Skin of body (tissue), 2 donors: ENCODE results near the gene IFI27. TPM values are rescaled to one million over a fixed set of nuclear protein-coding genes. Genes with fewer than 3 reads are reported as not detected.
A peak's percentile ranks its signal among the peaks of the same experiment; 100 is the strongest.
"Not testable (repeated sequence)": the region's sequence is repeated elsewhere in the genome, so short reads cannot be mapped to it uniquely, and the experiment has no call there.

Experiments used
- DNase-seq: peaks from one replicate; lab custom pipeline; 2025; lab: John Stamatoyannopoulos, UW
- total RNA-seq: library from RNA; depleted of rRNA; stranded (reverse); fragments of >200 nt; gene quantifications from one replicate; pipeline ENCODE4 v1.2.3, GENCODE V29; 2014

IFI27 gene
- 18.3 TPM for total RNA-seq

- DNase-seq, result no peak
Measured at GRCh38 chr14:94110552-94111181, at the start of gene IFI27. IFI27 (plus strand) TSS chr14:94110736.

DNA sequence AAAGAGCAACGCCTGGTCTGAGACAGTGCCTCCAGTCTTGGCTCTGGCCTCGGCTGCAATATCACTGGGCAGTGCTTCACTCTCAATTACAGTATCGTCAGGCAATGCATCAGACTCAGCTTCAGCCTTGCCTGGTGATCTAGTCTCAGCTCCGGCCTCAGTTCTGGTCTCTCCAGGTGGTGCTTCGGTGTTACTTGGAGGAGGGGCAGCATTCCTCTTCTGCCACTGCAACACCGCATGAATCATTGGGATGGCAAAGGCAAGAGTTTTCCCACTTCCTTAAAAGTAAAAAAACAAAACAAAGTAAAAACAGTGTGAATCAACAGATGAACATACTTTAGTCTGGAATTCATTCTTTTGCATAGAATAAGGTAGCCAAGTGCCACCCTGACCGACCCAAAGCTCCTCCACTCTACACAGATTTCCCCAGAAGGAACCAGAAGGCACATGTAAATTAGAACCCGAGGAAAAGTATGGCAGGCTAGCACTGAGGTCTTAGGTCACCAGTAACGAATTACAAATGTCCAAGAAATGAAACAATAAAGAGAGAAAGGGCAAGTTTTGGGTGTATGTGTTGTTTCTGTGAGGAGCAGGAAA lies 48.1 kb upstream of the IFI27 start:
- DNase-seq, result no peak

DNA sequence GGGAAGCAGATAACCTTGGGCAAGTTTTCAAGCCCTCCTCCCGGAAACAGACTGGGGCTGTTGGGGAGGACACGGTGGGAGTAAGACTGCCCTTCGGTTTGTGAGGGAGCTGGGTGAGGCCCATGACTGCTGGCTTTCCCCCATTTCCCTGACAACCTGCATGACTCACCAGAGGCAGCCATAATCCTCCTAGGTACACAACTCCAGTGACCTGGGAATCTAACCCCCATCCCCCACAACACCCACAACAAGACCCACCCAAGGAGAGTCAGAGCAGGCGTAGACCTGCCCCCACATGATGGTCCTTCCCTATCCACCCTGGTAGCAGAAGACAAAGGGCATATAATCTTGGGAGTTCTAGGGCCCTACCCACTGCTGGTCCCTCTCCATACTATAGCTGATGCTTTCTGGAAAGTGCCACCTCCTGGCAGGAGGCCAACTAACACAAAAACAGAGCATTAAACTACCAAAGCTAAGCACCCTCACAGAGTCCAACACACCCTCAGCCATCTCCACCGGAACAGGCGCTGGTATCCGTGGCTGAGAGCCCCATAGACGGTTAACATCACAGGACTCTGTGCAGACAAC lies 44.4 kb upstream of the IFI27 start:
- no peak for DNase-seq

- DNase-seq, result not testable (repeated sequence)
Measured at GRCh38 chr14:94072076-94072475, 38.5 kb upstream of the IFI27 start.

DNA sequence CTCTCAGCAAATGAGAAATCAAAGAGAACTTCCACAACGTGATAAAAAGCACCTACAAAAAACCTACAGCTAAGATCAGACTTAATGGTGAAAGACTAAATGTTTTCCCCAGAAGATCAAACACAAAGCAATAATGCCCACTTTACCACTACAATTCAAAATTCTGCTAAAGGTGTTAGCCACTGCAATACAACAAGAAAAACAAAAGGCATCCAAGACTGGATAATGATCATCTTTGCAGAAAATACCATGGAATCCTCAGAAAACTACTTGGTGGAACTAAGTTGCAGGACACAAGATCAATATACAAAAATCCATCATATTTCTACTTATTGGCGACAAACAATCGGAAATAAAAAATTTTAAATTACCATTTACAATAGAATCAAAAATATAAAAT lies 36.0 kb upstream of the IFI27 start:
- DNase-seq, result no peak

DNA sequence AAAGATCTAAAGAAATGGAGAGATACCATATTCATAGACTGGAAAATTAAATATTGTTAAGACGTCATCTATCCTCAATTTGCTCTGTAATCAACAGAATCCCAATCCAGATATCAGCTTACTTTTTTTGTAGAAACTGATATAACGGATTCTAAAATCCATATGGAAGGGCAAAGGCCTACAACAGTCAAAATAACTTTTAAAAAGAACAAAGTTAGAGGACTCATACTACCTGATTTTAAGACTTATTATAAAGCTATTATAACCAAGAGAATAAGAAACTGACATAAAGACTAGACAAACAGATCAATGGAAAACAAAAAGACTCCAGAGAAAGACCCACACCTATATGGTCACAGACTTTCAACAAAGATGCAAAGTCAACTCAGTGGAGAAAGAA lies 35.5 kb upstream of the IFI27 start:
- no peak for DNase-seq

DNA sequence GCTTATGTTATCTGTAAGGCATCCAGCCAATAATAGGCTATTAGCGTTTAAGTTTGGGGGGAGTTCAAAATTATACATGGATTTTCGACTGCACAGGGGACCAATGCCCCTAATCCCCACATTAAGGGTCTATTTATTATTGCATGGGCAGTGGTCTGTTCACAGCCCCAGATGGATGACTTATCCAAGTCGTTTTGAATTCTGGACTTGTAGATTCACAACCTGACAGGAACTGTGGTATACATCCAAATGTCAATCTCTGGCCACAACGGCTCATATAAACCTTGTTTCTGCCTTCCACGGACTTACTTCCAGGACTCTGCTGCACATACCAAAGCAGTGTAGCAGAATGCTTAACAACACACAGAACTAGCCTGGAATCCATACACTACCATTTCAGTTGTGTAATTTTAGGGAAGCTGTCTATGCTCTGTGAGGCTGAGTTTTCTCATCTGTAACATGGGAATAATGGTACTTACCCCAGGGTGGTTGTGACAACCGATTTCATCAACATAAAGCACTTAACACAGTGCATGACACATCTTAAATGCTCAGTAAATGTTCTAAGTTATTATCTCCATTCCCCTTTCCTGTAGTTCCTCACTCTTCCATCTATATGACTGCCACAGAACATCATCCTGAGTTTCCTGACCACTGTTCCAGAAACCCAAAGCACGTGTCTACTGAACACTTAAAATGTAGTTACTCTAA lies 33.3 kb upstream of the IFI27 start:
- no peak for DNase-seq

GRCh38 chr14:94077823-94078222 lies 32.7 kb upstream of the IFI27 start:
- no peak for DNase-seq

GRCh38 chr14:94079891-94080620 lies 30.5 kb upstream of the IFI27 start:
- DNase-seq, result peak; percentile 22

DNA sequence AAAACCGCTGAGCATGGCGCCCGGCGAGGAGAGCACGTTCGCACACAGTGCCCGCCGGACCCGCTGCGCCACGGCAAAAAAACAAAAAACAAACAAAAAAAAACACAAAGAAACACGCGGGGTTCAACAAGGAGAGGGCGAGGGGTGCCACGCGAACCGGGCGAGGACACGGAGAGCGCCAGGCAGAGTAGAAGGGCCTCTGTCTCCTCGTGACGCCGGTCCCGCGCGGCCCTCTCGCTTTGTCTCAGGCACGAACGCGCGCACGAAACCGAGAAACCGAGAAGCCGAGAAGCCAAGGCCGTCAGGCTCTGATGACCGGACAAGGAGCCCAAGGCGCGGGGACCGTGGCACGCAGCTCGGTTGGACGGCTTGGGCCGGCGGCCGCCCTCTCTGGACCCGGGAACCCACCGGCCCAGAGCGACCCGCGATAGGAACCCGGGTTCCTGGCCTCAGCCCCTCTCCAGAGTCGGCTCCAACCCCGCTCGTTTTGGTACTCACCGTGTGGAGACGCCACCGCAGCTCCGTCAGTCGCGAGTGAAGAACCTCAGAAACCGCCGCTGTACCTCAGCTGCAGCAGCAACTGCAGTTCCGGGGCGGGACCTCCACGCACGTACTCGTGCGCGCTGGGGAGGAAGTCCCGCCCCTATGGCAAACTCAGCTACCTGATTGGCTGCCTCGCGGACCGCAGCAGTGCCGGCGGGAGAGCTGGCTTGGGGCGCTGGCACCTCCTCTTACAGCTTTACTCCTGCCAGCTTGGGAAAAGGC lies 29.7 kb upstream of the IFI27 start, which contains the start of the genes DDX24 and IFI27L1:
DDX24 (minus strand) TSS at position 582 of the 765 bp plus-strand sequence. CDS start 1,460 bp downstream, outside the sequence.
IFI27L1 (plus strand) TSS at position 690 of the 765 bp plus-strand sequence. CDS start 15,628 bp downstream, outside the sequence.
- peak; percentile 91 for DNase-seq

DNA sequence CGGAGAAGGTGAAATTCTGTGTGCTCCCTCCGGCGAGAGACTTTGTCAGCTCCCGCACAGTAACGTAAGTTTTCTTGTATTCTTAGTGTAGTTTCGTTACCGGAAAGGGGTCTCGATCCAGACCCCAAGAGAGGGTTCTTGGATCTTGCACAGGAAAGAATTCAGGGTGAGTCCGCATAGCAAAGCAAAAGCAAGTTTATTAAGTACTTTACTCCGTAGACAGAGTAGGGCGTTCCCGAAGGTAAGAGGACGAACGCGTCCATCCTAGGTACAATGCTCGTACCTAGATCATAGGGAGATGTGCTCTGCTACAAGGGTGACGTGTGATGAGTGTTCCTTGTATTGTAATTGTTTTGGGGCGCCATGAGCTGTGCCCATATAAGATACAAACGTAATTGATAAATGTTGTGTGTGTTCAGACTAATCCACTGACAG lies 29.1 kb upstream of the IFI27 start:
- DNase-seq, result no peak

DNA sequence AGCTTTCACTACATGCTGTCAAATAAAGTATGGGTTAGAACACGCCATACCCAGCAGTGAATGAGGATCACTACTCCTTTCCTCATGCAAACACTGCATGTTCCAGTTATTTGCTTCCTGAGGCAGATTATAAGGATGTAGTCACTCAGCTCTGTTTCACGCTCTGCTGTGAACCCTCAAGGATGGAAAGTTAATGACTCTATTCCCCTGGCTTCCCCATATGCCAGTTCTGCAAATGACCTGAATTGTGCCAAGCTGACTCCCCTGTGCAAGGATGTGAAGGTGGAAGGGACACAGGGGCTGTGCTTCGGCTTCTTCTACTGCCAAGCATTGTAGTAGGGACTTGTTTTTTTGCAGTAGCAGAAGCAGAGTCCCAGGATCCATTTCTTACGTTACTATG lies 22.6 kb upstream of the IFI27 start:
- no peak for DNase-seq

DNA sequence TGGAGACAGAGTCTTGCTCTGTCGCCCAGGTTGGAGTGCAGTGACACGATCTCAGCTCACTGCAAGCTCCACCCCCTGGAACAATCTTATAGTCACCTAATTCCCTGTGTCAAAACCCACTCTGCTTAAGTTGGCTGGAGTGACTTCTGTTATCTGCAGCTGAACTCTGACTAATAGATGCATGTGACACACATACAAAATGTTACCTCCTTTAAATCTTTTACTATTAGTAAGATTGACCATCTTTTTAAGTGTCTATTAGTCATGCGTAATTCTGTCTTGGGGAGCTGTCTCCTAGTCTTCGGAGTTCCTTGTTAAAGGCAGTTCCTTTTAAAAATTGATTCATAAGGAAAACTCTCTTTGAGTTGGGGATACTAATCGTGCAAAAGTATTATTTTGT lies 22.0 kb upstream of the IFI27 start:
- no peak for DNase-seq

- no peak for DNase-seq
Measured at GRCh38 chr14:94089479-94089878, 21.1 kb upstream of the IFI27 start.

GRCh38 chr14:94093418-94093817 lies 17.1 kb upstream of the IFI27 start:
- DNase-seq, result no peak

- no peak for DNase-seq
Measured at GRCh38 chr14:94097091-94097490, 13.4 kb upstream of the IFI27 start.

- peak; percentile 42 for DNase-seq
Measured at GRCh38 chr14:94098326-94098992, 12.1 kb upstream of the IFI27 start.

DNA sequence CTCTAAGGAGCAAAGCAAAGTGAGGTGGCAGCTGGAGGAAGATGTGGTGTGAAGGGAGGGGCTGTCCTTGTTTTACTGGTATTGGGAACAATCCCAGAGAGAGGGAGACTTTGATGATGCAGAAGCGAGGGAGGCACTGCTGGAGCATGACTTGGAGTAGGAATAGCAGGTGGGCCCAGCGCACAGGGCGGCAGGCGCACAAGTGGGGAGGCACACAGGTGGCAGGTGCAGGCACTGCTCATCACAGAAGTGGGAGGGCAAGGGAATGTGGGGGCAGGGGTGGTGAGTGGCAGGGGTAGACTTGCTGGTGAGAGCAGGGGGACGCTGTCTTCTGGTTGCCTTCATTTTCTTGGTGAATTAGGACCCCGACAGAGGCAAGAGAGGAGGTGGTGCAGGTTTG lies 11.5 kb upstream of the IFI27 start:
- no peak for DNase-seq

DNA sequence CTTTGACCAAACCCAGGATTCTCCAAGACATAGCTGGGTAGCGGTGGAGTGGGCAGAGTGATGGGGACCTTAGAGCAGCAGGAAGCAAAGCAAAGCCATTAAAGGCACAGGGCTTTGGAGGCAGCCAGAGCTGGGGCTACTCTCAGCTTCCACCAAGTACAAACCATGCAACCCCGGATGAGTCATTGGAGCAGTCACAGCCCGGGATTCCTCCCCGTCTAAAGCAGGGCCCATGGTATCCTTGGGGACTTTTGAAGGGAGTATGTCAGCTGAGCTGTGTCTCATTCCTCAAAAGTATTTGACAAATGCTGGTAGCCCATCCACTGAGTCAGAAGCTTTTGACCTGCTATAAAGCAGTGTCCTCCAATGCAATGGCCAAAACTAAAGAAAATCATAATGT lies 9.7 kb upstream of the IFI27 start:
- no peak for DNase-seq

DNA sequence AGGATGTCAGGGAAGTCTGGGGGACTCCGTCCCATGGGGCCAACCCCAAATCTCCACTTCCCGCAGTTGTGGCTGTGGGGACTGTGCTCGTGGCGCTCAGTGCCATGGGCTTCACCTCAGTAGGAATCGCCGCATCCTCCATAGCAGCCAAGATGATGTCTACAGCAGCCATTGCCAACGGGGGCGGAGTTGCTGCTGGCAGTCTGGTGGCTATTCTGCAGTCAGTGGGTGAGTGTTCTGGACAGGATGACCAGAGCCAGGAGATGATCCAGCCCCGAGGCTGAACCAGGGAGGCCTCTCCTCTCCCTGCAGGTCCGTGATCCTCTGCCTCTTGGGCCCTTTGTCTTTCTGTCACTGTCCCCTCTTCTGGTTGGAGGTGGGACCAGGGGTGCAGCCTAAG lies 8.8 kb upstream of the IFI27 start:
- no peak for DNase-seq
